Measurements from ENCODE around the gene P2RX3. TPM values are rescaled to one million over a fixed set of nuclear protein-coding genes. Genes with fewer than 3 reads are reported as not detected.

The P2RX3 gene
- total and polyA plus RNA-seq, 4 experiments from 2014 or later: not detected

GRCh38 chr11:57377107-57377506 is 39.0 kb downstream of the P2RX3 start:
- ChIA-PET CTCF (ENCODE audit: partially characterized antibody) (no interaction called here), POLR2A (ENCODE audit: partially characterized antibody) (no interaction called here)
- Mint-ChIP-seq H3K4me3 (no peak overlapping the region), H3K27me3 (peaks cover 6 to 16% of the 10 kb centered on the region in 2 donors), H3K27ac (peak overlapping the region in 1 of 7 donors; percentile 43), H3K4me1 (no peaks in the 10 kb centered on the region), H3K9me3 (peaks cover 0 to 2% (median 0%) of the 10 kb centered on the region in 8 donors), H3K36me3 (no peaks in the 10 kb centered on the region)
- Histone ChIP-seq H3K4me3 (ENCODE audit: low read length in 2 of 2) (no peak overlapping the region), H3K4me1 (ENCODE audit: insufficient read depth, low read length) (no peaks in the 10 kb centered on the region), H3K27ac (ENCODE audit: low read depth, low read length) (no peak overlapping the region), H3K27me3 (ENCODE audit: insufficient read depth, low read length) (no peaks in the 10 kb centered on the region), H3K36me3 (ENCODE audit: insufficient read depth, low read length) (no peaks in the 10 kb centered on the region), H3K9me3 (ENCODE audit: control insufficient read depth in 1 of 2, low read length in 2 of 2) (no peaks in the 10 kb centered on the region)
- intact Hi-C loops (cut with micrococcal nuclease): no loop called here
- DNase-seq: no peak

GRCh38 chr11:57378186-57378585 is 40.0 kb downstream of the P2RX3 start:
- CTCF ChIA-PET (ENCODE audit: partially characterized antibody): no interaction called here
- Histone ChIP-seq H3K9me3 (ENCODE audit: control insufficient read depth in 1 of 2, low read length in 2 of 2) (no peaks in the 10 kb centered on the region), H3K36me3 (ENCODE audit: insufficient read depth, low read length) (no peaks in the 10 kb centered on the region), H3K27ac (ENCODE audit: low read depth, low read length) (no peak overlapping the region), H3K27me3 (ENCODE audit: insufficient read depth, low read length) (no peaks in the 10 kb centered on the region), H3K4me1 (ENCODE audit: insufficient read depth, low read length) (no peaks in the 10 kb centered on the region), H3K4me3 (ENCODE audit: low read length in 2 of 2) (no peak overlapping the region)
- intact Hi-C loops (cut with micrococcal nuclease): no loop called here
- H3K4me1 Mint-ChIP-seq: no peaks in the 10 kb centered on the region
- H3K9me3 Mint-ChIP-seq: peaks cover 0 to 2% (median 0%) of the 10 kb centered on the region in 8 donors
- no peak for DNase-seq
- peaks cover 10 to 20% of the 10 kb centered on the region in 2 donors for H3K27me3 Mint-ChIP-seq
- no peaks in the 10 kb centered on the region for H3K36me3 Mint-ChIP-seq
- POLR2A ChIA-PET (ENCODE audit: partially characterized antibody): no interaction called here
- no peak overlapping the region for H3K27ac Mint-ChIP-seq
- no peak overlapping the region for H3K4me3 Mint-ChIP-seq

DNA sequence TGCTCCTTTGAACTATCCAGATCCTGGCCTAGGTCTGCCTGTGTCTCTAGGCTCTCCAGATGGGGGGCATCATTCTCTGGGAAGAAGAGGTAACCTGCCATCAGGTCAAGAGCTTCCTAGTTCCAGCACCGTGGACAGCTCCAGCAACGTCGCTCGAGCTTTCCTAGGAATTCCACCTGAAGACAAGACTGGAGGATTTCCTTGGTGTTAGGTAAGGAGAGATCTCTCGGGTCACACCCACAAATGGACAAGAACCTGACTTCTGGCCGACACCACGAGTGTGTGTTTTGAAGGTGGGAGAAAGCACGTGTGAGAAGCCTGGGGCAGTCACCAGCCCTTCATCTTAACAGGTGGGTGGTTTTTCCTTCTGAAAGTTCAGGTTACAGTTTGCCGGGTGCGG is 41.6 kb downstream of the P2RX3 start:
- intact Hi-C loops (cut with micrococcal nuclease): no loop called here
- Mint-ChIP-seq H3K9me3 (peaks cover 0 to 2% (median 0%) of the 10 kb centered on the region in 8 donors), H3K36me3 (no peaks in the 10 kb centered on the region), H3K27ac (no peak overlapping the region), H3K4me1 (no peaks in the 10 kb centered on the region), H3K27me3 (peaks cover 12 to 20% of the 10 kb centered on the region in 2 donors), H3K4me3 (no peak overlapping the region)
- Histone ChIP-seq H3K9me3 (ENCODE audit: control insufficient read depth in 1 of 2, low read length in 2 of 2) (no peaks in the 10 kb centered on the region), H3K27ac (ENCODE audit: low read depth, low read length) (no peak overlapping the region), H3K36me3 (ENCODE audit: insufficient read depth, low read length) (no peaks in the 10 kb centered on the region), H3K4me3 (ENCODE audit: low read length in 2 of 2) (no peak overlapping the region), H3K27me3 (ENCODE audit: insufficient read depth, low read length) (no peaks in the 10 kb centered on the region), H3K4me1 (ENCODE audit: insufficient read depth, low read length) (no peaks in the 10 kb centered on the region)
- POLR2A ChIA-PET (ENCODE audit: partially characterized antibody): no interaction called here
- no peak for DNase-seq
- CTCF ChIA-PET (ENCODE audit: partially characterized antibody): no interaction called here

GRCh38 chr11:57380975-57381374 is 42.8 kb downstream of the P2RX3 start, which contains the start of gene PRG3:
Gene PRG3 (minus strand): TSS chr11:57381150. CDS start chr11:57380708, 442 bp downstream.
- Mint-ChIP-seq H3K9me3 (peaks cover 0 to 2% (median 0%) of the 10 kb centered on the region in 8 donors), H3K27ac (no peak within 1 kb of the TSS), H3K36me3 (no peaks in the 10 kb centered on the region), H3K4me3 (no peak within 1 kb of the TSS), H3K27me3 (peaks cover 12 to 22% of the 10 kb centered on the region in 2 donors), H3K4me1 (no peaks in the 10 kb centered on the region)
- Histone ChIP-seq H3K27me3 (ENCODE audit: insufficient read depth, low read length) (no peaks in the 10 kb centered on the region), H3K27ac (ENCODE audit: low read depth, low read length) (no peak within 1 kb of the TSS), H3K9me3 (ENCODE audit: control insufficient read depth in 1 of 2, low read length in 2 of 2) (no peaks in the 10 kb centered on the region), H3K4me3 (ENCODE audit: low read length in 2 of 2) (no peak within 1 kb of the TSS), H3K4me1 (ENCODE audit: insufficient read depth, low read length) (no peaks in the 10 kb centered on the region), H3K36me3 (ENCODE audit: insufficient read depth, low read length) (no peaks in the 10 kb centered on the region)
- intact Hi-C loops (cut with micrococcal nuclease): no loop called here
- CTCF ChIA-PET (ENCODE audit: partially characterized antibody): no interaction called here
- DNase-seq: no peak
- POLR2A ChIA-PET (ENCODE audit: partially characterized antibody): no interaction called here

DNA sequence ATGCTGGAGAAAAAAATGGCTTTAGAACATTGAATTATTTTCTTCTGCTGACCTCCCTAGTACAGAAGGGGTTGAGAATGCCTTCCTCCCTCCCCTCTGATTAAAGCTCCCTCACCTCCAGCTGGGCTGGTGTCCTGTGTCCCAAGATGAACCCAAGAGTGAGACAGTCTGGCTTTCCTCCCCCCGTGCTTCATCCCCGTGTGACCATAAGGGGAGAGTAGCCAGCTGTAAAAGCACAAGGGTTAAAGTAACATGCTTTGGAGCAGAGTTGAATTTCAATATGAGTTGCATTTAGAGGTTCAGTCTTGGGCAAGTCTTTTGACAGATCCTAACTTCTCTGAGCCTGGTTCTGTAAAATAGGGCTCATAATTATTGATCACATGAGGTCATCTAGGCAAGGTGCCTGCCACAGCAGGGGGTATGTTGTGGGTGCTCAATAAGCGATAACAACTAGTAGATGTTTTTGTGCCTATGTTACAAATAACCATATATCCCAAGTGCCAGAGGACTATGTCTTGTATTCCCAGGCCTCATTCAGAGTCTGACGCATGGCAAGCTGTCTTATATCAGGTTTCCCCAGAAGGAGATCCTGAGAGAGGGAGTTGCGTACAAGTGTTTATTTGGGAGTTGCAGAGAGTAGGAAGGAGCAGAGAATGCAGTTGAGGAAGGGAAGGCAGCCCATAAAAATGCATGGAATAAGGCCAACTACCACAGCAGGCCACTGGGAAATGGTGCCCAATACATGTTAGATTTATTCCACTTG is 48.2 kb downstream of the P2RX3 start:
- ChIA-PET CTCF (ENCODE audit: partially characterized antibody) (no interaction called here), POLR2A (ENCODE audit: partially characterized antibody) (no interaction called here)
- peaks cover 7 to 8% of the 10 kb centered on the region in 2 donors for H3K27me3 Mint-ChIP-seq
- H3K27me3 ChIP-seq (ENCODE audit: insufficient read depth, low read length): no peaks in the 10 kb centered on the region
- no peaks in the 10 kb centered on the region for H3K9me3 ChIP-seq (ENCODE audit: control insufficient read depth in 1 of 2, low read length in 2 of 2)
- no peaks in the 10 kb centered on the region for H3K4me1 ChIP-seq (ENCODE audit: insufficient read depth, low read length)
- H3K27ac ChIP-seq (ENCODE audit: low read depth, low read length): no peak overlapping the region
- no peak overlapping the region for H3K27ac Mint-ChIP-seq
- no peaks in the 10 kb centered on the region for H3K36me3 Mint-ChIP-seq
- no peak for DNase-seq
- no peaks in the 10 kb centered on the region for H3K4me1 Mint-ChIP-seq
- H3K36me3 ChIP-seq (ENCODE audit: insufficient read depth, low read length): no peaks in the 10 kb centered on the region
- H3K4me3 Mint-ChIP-seq: no peak overlapping the region
- H3K4me3 ChIP-seq (ENCODE audit: low read length in 2 of 2): no peak overlapping the region
- intact Hi-C loops (cut with micrococcal nuclease): no loop called here
- no peaks in the 10 kb centered on the region for H3K9me3 Mint-ChIP-seq

- POLR2A ChIA-PET (ENCODE audit: partially characterized antibody): no interaction called here
- no peak overlapping the region for H3K4me3 ChIP-seq (ENCODE audit: low read length in 2 of 2)
- no peaks in the 10 kb centered on the region for H3K9me3 Mint-ChIP-seq
- H3K4me3 Mint-ChIP-seq: no peak overlapping the region
- H3K36me3 Mint-ChIP-seq: no peaks in the 10 kb centered on the region
- no peaks in the 10 kb centered on the region for H3K9me3 ChIP-seq (ENCODE audit: control insufficient read depth in 1 of 2, low read length in 2 of 2)
- intact Hi-C loops (cut with micrococcal nuclease): no loop called here
- no peak overlapping the region for H3K27ac Mint-ChIP-seq
- peaks cover 3 to 5% of the 10 kb centered on the region in 2 donors for H3K27me3 Mint-ChIP-seq
- H3K36me3 ChIP-seq (ENCODE audit: insufficient read depth, low read length): no peaks in the 10 kb centered on the region
- CTCF ChIA-PET (ENCODE audit: partially characterized antibody): interaction anchor here (1.3 kb wide), 1 partner anchor 69 kb away, joined by 5 read pairs; no protein-coding TSS in a partner anchor
- H3K27me3 ChIP-seq (ENCODE audit: insufficient read depth, low read length): no peaks in the 10 kb centered on the region
- DNase-seq: no peak
- H3K27ac ChIP-seq (ENCODE audit: low read depth, low read length): no peak overlapping the region
- H3K4me1 Mint-ChIP-seq: no peaks in the 10 kb centered on the region
- H3K4me1 ChIP-seq (ENCODE audit: insufficient read depth, low read length): no peaks in the 10 kb centered on the region
These were observed 49.3 kb downstream of the P2RX3 start for GRCh38 chr11:57387289-57388030.

- CTCF ChIA-PET (ENCODE audit: partially characterized antibody): interaction anchor here (1.3 kb wide), 1 partner anchor 67 kb away, joined by 4 read pairs; no protein-coding TSS in a partner anchor
These were observed 52.4 kb downstream of the P2RX3 start, which contains the start of gene PRG2 for GRCh38 chr11:57390535-57390934. Gene PRG2 (minus strand): TSS chr11:57390650. CDS start chr11:57389944, 706 bp downstream.

More at GRCh38 chr11:57390535-57390934, 52.4 kb downstream of the P2RX3 start, which contains the start of gene PRG2:
- no peaks in the 10 kb centered on the region for H3K36me3 ChIP-seq (ENCODE audit: insufficient read depth, low read length)
- H3K4me1 ChIP-seq (ENCODE audit: insufficient read depth, low read length): no peaks in the 10 kb centered on the region
- no peak within 1 kb of the TSS for H3K27ac ChIP-seq (ENCODE audit: low read depth, low read length)
- no peaks in the 10 kb centered on the region for H3K27me3 ChIP-seq (ENCODE audit: insufficient read depth, low read length)
- POLR2A ChIA-PET (ENCODE audit: partially characterized antibody): no interaction called here
- no peak within 1 kb of the TSS for H3K4me3 Mint-ChIP-seq
- H3K9me3 ChIP-seq (ENCODE audit: control insufficient read depth in 1 of 2, low read length in 2 of 2): no peaks in the 10 kb centered on the region
- H3K9me3 Mint-ChIP-seq: no peaks in the 10 kb centered on the region
- H3K27me3 Mint-ChIP-seq: peaks cover 0 to 2% of the 10 kb centered on the region in 2 donors
- no peaks in the 10 kb centered on the region for H3K36me3 Mint-ChIP-seq
- peak within 1 kb of the TSS in 1 of 7 donors; percentile 14 for H3K27ac Mint-ChIP-seq
- no peak for DNase-seq
- H3K4me1 Mint-ChIP-seq: no peaks in the 10 kb centered on the region
- intact Hi-C loops (cut with micrococcal nuclease): no loop called here
- H3K4me3 ChIP-seq (ENCODE audit: low read length in 2 of 2): no peak within 1 kb of the TSS

Data from CD4-positive, alpha-beta memory T cell (primary cell).